ENCODE data around the gene C8G. TPM values are rescaled to one million over a fixed set of nuclear protein-coding genes. Genes with fewer than 3 reads are reported as not detected.
A peak's percentile ranks its signal among the peaks of the same experiment; 100 is the strongest.

Gene C8G
- 2.2 TPM in 1 of 3 replicates, not detected in the others for total RNA-seq
- long read RNA-seq, partial matches to known transcripts, result 0 of 1 reads
- long read RNA-seq, other reads (novel, unspliced or antisense), result 1 of 1 reads

DNA sequence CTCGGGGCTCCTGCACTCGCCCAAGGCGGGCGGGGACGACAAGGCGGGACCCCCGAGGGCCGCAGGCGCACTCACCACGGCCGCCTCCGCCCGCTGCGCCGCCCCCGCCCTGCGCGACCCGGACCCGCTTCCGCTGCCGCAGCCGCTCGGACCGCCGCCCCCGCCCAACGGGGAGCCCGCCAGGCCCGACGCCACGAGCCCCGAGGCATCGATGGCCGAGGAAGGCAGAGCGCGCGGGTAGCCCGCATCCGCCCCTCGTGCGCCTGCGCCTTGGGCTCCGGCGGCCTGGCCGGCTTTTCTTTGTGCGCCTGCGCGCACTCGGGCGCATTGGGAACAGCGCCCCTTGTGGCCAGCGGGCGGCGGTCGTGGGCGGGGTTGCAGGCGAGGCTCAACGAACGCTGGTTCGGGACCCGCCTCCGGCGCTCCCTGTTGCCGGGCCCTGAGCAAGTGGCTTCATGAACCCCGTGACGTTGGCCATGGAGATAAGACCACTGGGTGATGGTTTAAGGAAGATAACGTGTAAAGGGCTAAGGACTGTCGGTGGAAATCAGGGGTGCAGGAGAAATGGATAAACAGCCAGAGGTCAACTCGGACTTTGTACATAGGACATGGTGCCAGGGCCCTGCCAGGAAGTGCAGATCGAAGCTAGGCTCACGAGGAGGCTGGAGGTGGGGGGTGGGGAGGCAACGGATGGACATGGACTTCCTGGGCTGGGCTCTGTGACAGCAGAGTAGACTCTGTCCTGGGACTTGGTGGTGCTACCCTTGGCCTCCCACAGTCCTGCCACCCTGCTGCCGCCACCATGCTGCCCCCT, at the start of gene C8G, which contains the start of gene FBXW5:
TSS of gene C8G (plus strand) at position 725 of the 814 bp plus-strand sequence. CDS start at position 803, 78 bp downstream.
TSS of gene FBXW5 (minus strand) at position 220 of the 814 bp plus-strand sequence. CDS start 655 bp downstream, outside the sequence.
- TF ChIP-seq CTCF (IDR thresholded peaks at IDR 0.05), result peak; percentile 94
- Mint-ChIP-seq H3K27me3 (ENCODE audit: low read depth) (no peaks in the 10 kb centered on the region), H3K4me3 (ENCODE audit: unreplicated experiment) (peak within 1 kb of the TSS; percentile 70), H3K9me3 (ENCODE audit: low read depth) (no peaks in the 10 kb centered on the region), H3K36me3 (ENCODE audit: low read depth) (peaks cover 5% of the 10 kb centered on the region), H3K4me1 (ENCODE audit: low read depth) (peaks cover 9% of the 10 kb centered on the region), H3K27ac (ENCODE audit: unreplicated experiment) (peak within 1 kb of the TSS; percentile 69)
- peak; percentile 97 for DNase-seq (ENCODE audit: low spot score)

DNA sequence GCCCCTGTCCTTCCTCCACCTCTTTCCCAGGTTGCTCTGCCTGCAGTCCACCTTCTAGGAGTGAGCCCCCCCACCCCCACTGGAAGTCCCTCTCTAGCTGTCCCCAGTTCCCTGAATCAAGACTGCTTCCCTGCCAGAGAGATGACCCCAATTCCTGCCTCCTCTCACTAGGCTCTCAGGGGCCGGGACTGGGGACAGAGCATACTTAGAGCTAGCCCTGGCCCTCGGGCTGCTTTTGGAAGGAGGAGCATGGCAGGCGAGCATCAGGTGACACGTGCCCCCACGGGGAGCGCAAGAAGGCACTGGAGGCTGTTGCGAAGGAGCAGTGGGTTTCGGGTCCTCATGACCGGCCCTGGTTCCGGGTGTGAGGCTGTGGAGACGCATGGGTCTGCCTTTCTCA, 49.0 kb upstream of the C8G start:
- Mint-ChIP-seq H3K27me3 (ENCODE audit: low read depth) (no peaks in the 10 kb centered on the region), H3K4me1 (ENCODE audit: low read depth) (no peaks in the 10 kb centered on the region), H3K4me3 (ENCODE audit: unreplicated experiment) (no peak overlapping the region), H3K36me3 (ENCODE audit: low read depth) (peaks cover 4% of the 10 kb centered on the region), H3K27ac (ENCODE audit: unreplicated experiment) (no peak overlapping the region), H3K9me3 (ENCODE audit: low read depth) (no peaks in the 10 kb centered on the region)
- no peak for TF ChIP-seq CTCF (IDR thresholded peaks at IDR 0.05)
- no peak for DNase-seq (ENCODE audit: low spot score)

- no peak overlapping the region for H3K27ac Mint-ChIP-seq (ENCODE audit: unreplicated experiment)
- peaks cover 16% of the 10 kb centered on the region for H3K4me1 Mint-ChIP-seq (ENCODE audit: low read depth)
- no peaks in the 10 kb centered on the region for H3K27me3 Mint-ChIP-seq (ENCODE audit: low read depth)
- no peak for TF ChIP-seq CTCF (IDR thresholded peaks at IDR 0.05)
- peaks cover 8% of the 10 kb centered on the region for H3K36me3 Mint-ChIP-seq (ENCODE audit: low read depth)
- DNase-seq (ENCODE audit: low spot score), result no peak
- H3K9me3 Mint-ChIP-seq (ENCODE audit: low read depth), result no peaks in the 10 kb centered on the region
- H3K4me3 Mint-ChIP-seq (ENCODE audit: unreplicated experiment), result no peak overlapping the region
These were observed 46.5 kb upstream of the C8G start for GRCh38 chr9:136898483-136899100.

- no peak for DNase-seq (ENCODE audit: low spot score)
- Mint-ChIP-seq H3K4me3 (ENCODE audit: unreplicated experiment) (no peak overlapping the region), H3K27me3 (ENCODE audit: low read depth) (no peaks in the 10 kb centered on the region), H3K9me3 (ENCODE audit: low read depth) (no peaks in the 10 kb centered on the region), H3K36me3 (ENCODE audit: low read depth) (peaks cover 8% of the 10 kb centered on the region), H3K4me1 (ENCODE audit: low read depth) (peaks cover 16% of the 10 kb centered on the region), H3K27ac (ENCODE audit: unreplicated experiment) (no peak overlapping the region)
- TF ChIP-seq CTCF (IDR thresholded peaks at IDR 0.05), result no peak
These were observed 45.8 kb upstream of the C8G start for GRCh38 chr9:136899196-136899595.

DNA sequence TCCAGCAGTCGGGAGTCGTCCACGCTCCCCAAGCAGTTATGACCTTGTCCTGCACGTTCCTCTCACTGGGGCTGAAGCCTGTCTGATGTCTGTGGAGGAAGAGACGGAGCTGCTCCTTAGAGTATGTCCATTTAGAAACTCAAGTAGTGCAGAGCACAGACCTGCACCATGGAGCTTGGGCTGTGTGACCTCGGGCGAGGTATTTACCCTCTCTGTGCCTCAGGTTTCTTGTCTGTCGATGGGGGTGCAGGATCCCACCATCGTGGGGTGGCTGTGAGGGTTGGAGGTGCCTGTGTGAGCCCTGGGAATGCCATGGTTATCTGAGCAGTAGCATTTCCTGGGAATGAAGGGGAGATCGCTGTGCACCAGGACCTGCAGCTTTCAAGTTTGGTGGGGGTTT, 44.5 kb upstream of the C8G start:
- H3K4me1 Mint-ChIP-seq (ENCODE audit: low read depth), result peaks cover 16% of the 10 kb centered on the region
- H3K36me3 Mint-ChIP-seq (ENCODE audit: low read depth), result peaks cover 10% of the 10 kb centered on the region
- no peak for DNase-seq (ENCODE audit: low spot score)
- no peaks in the 10 kb centered on the region for H3K27me3 Mint-ChIP-seq (ENCODE audit: low read depth)
- TF ChIP-seq CTCF (IDR thresholded peaks at IDR 0.05), result no peak
- no peak overlapping the region for H3K27ac Mint-ChIP-seq (ENCODE audit: unreplicated experiment)
- H3K9me3 Mint-ChIP-seq (ENCODE audit: low read depth), result no peaks in the 10 kb centered on the region
- no peak overlapping the region for H3K4me3 Mint-ChIP-seq (ENCODE audit: unreplicated experiment)
